T follicular helper cell (primary cell): ENCODE measurements around the gene STPG4.
"Not testable (repeated sequence)": the region's sequence is repeated elsewhere in the genome, so short reads cannot be mapped to it uniquely, and the experiment has no call there.

Source experiments
- DNase-seq: peaks from one replicate; pipeline ENCODE4 v3.0.0-alpha.2; 2020; ENCODE audit warnings: low read depth
- total RNA-seq, 2 experiments: gene quantifications; one replicate each; lab custom pipeline; 2026; lab: John Stamatoyannopoulos, UW

STPG4 gene, protein sequence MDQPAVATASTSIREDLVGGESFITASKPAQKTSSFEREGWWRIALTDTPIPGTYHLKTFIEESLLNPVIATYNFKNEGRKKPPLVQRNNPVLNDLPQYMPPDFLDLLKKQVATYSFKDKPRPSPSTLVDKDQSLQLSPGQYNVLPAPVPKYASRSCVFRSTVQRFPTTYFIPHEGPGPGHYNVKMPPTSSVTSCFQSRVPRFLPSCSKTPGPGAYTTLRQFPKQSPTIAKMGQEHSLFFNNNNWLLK
- total RNA-seq, result 0 to 0.18 reads per million in 2 experiments

DNA sequence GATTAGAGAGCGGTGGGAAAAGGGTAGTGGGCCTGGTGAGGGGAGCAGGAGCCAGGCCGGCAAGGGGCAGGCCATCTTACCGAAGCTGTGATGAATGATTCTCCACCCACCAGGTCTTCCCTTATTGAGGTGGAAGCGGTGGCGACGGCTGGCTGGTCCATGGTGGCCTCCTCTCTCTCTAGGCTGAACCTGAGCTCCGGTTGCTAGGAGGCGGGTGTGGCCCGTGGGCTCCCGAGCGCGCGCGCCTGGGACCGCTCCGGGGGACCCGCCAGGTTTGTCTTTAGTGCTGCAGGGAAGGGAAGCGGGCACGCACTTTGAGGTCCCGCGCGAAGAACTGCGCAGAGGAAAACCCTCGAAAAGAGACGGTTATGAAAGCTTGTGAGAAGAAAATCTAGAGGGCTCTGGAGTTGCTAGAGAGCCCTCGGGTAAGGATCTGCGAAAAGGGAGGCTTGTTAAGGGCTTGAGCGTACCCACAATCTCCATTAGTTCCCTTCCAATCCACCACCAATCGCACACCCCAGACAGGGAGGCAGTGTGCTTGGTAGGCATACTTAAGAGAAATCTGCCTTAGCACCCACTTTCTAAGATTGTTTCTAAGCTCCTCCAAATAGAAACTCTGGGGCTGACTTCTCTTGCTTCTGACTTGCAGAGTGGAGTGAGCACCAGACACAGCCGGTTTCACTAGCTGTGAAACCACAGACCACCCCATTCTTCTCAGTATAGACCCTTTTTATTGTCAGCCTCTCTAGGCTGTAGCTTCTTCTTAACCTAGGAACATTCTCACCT is at the start of gene STPG4:
Gene STPG4, minus strand, starts transcription at position 218 of the 786 bp plus-strand sequence. Its CDS starts 57 bp downstream, at position 161.
- DNase-seq, result no peak

DNA sequence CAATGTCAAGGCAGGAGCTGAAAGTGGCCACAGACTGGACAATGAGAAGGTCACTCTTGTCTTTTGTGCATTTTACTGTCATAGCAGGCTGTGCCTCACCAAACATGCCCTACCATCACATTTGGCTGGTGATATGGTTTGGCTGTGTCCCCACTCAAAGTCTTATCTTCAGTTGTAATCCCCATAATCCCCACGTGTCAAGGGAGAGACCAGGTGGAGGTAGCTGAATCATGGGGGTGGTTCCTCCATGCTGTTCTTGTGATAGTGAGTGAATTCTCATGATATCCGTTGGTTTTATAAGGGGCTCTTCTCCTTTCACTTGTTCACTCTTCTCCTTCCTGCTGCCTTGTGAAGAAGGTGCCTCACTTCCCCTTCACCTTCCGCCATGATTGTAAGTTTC is 49.6 kb upstream of the STPG4 start:
- DNase-seq, result no peak

DNA sequence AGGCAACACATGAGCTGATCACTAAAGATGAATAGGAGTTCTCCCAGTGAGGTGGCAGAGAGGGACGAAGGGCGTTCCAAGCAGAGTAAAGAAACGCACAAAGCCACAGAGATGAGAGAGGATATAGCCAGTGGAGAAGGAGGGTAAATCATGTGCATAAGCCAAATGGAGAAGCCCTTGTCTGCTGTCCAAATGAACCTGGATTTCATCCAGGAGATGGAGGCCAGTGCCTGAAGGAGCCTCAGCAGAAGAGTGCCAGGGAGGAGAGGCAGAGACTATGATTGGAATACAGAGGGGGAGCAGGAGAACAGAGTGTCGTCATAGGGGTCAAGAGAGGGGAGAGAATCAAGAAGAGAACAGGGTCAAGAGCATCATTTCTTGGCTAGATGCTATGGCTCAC is 48.9 kb upstream of the STPG4 start:
- DNase-seq, result no peak

DNA sequence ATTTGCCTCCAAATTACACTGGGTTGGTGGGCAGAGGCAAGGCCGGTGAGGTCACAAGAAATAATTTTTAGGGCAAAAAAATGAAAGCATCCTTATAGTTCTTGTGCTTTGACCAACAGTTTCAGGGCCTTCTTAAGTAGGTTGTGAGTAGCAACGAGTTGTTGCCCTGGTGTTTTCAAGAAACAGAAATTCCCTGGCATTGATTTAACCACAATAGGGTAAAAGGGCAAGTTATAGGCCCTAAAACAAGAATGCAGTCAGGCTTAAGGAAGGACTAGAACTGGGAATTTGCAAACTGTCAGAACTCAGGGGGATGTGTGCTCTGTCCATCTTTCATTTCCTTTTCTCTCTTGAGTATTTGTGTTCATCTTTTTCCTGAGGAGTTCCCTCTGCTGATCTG is 46.1 kb upstream of the STPG4 start:
- DNase-seq, result no peak

DNA sequence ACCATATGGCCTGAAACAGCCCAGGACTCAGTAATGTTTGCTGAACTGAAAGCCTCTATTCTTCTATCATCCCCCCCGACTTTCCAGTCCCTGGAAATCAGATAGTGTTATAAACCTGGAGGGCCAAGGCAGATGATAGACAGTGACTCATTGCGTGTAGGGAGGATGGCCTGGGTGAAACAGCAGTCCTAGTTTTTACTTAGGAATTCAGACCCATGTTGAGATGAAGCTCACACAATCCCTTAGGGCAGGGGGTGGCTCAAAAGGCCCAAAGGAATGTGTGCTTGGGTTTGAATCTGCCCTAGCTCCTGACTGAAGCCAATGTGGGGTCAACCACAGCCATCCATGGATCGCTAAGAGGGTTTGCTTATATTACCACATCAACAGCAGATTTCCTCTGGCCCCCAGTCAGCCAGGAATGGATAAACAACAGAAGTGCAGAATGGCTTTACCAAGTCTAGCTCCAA is 43.9 kb upstream of the STPG4 start:
- DNase-seq, result no peak

DNA sequence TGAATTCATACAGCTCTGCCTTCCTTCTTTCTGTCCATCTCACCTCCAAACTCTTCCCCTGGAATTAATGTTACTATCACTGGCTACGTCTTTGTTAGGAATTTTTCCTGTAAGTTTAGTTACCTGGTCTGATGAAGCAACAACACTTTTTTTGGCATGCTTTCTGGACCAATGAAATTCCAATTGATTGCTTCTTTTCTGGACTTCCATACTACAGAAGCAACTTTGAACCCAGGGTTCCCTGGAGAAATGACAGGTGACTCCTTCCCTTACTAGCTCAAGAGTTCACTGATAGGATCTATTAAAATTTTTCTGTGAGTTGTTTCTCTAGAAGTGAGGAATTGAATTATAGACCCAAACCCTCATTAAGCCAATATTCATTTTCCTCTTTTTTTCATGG is 41.4 kb upstream of the STPG4 start:
- DNase-seq, result no peak

DNA sequence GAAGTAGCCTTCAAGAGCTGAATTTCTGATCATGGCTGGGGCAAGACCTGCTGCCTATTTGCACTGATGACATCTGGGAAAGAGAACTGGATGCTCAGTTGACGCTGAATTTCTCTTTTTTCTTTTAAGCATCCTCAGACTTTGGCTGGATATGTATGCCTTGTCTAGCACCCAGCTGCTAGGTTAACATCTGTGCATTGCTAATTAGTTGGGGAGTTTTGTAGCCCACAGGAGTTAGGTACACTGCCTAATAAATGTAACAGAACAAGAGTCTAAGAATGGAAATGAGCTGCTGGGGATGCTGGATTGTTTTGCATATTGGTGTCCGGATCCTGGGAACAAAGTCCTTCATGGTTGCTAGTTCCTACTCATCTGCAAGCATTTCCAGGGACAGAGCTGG is 40.9 kb upstream of the STPG4 start:
- DNase-seq, result no peak

DNA sequence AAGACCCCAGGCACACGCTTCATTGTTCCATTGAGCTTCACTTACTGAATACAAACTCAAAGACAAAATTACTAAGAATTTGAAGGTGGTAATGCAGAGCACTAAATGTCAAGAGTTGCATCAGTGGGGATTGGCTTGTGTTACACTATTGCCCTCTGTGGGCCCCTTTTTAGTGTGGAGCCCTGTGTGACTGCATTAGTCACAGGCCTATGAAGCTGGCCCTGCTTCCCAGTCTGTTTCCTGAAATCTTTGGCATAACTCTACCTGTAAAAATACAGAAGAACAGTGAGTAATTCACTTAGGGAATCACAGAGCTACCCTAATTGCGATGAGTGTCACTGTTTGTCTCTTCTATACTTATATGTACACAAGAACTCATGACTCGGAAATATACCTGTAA is 40.0 kb upstream of the STPG4 start:
- DNase-seq, result no peak

DNA sequence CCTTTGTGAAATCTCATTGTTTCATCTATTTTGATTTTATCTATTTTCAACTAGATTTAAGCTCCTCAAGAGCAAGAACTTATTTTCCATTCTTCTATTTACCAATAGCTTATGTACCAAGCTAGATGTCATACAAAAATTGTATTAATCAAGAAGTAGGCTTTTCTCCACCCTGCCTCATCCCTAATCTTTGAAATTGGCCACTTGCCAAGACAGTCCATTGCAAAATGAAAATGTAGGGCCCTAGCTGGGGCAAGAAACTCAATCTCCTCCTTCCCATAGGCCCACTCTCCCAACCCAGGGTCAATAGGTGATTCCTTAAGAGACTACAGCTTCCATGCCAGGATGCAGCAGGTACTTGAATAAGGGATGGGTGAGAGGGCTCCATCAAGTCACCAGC is 39.3 kb upstream of the STPG4 start:
- DNase-seq, result no peak

DNA sequence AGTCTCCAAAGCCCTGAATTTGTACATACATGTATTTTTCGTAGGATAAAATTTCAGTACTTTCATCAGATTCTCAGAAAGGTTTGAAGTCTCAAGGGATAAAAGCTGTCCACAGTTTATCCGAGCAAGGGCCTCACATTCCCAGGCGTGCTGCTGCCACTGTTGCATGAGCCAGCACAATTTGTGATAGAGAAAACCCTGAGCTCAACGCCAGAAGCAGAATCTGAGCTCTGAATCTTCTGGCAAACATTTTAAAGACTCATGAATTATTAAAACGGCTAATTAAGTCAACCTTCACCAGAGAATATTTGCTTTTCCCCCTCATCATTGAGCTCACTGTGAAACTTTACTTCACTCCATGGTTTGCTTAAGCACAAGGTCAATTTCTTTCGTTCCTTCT is 38.5 kb upstream of the STPG4 start:
- no peak for DNase-seq

DNA sequence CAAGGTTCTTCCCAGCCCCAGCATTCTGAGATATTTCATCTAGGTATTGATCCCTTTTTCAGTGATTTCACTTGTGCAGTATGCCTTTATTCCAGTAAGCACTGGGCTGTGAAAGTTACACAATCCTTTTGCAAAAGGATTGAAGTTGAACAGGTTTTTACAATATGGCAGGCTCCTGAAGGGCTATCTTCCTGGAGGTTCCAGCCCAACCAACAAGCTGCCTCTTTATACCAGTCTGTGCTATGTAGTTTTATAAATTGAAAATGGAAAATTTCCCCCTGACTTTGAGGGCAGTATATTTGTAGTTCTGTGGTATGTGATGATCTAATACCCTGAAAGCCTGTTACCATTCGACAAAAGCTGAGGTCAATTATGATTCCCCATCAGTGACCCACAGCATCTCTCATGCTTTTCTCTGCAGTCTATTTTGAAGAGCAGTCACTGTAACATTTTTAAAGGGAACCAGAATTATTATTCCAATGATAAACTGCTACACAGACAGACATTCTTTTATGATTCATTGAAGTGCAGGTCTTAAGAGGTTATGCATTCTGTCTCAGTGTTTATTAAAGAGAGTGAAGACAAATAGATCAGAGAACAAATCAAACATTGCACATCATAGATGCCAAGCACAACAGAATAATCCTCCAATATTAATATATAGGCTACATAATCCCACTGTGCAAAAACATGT is 35.2 kb upstream of the STPG4 start:
- no peak for DNase-seq

DNA sequence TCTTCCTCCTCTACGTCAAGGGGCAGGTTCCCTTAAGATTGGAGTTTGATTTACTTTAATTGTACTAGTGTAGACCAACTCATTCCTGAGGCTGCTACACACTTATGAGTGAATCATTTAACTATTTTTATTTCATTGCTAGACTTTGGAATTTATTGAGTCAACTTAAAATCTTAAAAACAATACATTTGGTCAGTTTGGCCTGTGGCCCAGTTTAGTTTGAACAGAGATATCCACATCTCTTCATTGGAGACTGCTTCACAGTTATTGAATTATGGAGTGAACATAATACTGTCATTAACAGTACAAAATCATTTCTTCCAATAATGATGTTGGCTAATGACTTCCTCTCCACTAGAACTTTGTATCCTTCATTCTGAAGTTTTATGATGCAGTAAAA is 34.5 kb upstream of the STPG4 start:
- DNase-seq, result no peak

DNA sequence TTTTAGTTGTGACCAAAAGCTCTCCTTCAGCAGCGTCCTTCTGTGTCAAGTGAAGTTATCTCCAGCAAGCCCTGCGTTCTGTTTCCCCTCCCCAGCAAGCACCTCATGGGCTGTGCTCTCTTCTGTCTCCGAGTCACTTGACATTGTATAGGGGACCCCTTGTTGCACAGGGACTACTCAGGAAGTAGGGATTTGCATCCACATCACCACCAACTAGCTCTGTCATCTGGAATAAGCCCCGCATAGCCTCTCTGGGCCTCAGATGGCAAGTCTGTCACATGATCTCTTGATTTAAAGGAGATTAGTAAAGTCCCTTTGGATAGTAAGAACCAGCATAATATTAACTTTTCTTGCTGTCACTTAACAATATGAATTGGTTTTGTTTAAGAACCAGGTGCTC is 32.0 kb upstream of the STPG4 start:
- DNase-seq, result no peak

DNA sequence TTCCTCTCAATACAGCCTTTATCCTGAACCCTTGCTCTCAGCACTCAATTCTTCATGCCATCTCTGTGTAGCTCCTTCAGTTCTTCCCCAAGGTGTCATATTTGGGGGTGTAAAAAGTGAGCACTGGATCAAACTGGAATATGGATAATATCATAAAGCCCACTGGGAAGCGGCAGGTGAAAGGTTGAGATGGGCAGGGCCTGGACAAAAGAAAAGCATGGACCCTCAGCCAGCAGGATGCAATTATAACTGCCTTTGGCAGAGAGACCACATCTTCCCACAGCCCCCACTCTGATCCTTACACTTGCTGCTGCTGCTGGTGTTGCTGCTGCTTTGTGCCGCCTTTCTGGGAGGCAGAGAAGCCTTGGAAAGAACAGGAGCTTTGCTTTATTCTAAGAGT is 31.2 kb upstream of the STPG4 start:
- no peak for DNase-seq

DNA sequence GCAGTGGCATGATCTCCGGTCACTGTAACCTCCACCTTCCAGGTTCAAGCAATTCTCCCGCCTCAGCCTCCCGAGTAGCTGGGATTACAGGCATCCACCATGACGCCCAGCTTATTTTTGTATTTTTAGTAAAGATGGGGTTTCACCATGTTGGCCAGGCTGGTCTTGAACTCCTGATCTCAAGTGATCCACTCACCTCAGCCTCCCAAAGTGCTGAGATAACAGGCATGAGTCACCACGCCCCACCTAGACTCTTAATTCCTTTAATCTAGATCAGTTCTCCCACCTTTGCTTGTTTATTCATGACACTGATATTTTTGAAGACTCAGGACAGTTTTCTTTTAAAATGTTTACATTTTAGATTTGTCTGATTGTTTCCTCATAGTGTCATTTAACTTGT is 30.0 kb upstream of the STPG4 start:
- not testable (repeated sequence) for DNase-seq

DNA sequence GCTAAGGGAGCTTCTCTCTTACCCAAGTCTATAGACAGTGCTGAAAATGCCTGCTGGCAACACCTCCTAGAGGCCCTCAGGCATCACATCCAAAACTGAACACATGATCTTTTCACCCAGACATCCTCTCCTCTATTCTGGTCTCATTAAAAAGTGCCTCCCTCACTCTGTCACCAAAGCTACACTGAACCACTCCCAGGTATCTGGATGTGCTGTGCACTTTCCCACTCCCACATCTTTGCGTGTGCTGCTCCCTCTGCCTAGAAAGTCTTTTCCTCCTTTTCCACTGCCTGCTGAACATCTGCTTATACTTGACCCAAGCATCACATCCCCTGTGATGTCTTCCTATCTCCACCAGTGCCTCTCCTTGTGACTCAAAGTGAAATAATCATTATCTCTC is 26.1 kb upstream of the STPG4 start:
- DNase-seq, result no peak

DNA sequence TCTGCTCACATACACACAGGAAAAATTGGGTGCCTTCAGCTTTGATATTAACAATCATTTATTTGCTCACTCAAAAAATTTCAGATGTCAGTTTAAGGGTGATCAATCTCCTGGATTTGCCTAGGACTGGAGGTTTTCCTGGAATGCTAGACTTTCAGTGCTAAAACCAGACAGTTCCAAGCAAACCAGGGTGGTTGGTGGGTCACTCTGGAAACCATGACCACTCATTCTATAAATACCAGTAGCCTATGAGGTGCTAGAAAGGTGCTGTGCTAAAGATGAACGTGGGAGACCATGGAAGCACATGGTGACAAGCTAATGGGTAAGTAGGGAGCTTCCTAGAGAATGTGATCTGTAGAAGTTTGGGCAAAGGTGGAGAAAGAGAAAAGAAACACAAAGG is 25.4 kb upstream of the STPG4 start:
- no peak for DNase-seq

DNA sequence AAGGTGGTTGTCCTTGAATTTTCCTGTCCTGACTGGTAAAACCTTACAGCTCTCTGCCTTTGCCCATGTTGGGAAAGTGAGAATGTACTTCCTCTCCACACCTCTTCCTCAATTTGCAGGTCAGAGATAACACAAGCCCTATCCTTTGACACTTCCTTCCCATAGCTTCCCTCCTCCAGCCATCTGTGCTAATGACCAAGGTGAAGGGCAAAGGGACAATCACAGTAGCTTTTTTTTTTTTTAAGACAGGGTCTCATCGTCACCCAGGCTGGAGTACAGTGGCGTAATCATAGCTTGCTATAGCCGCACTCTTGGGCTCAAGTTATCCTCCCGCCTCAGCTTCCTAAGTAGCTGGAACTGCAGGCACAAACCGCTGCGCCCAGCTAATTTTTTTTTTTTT is 24.3 kb upstream of the STPG4 start:
- DNase-seq, result no peak

DNA sequence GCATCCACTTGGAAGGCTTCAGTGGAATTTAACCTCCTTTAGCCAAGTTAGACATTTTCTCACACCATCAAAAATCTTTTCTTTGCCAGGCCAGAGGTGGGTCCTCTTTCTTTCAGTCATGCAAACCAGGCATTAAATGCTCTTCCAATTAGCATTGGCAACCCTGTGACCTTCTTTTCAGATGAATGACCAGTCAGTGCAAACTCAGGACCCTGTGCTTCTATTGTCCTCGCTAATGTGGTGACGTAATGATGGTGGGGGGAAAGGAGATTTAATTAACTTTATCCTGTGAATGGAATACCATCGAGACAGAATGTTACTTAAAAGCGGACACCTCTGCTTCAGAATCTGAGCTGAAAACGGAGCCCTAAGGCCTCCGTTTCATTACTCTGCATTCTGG is 23.2 kb upstream of the STPG4 start:
- DNase-seq, result no peak

DNA sequence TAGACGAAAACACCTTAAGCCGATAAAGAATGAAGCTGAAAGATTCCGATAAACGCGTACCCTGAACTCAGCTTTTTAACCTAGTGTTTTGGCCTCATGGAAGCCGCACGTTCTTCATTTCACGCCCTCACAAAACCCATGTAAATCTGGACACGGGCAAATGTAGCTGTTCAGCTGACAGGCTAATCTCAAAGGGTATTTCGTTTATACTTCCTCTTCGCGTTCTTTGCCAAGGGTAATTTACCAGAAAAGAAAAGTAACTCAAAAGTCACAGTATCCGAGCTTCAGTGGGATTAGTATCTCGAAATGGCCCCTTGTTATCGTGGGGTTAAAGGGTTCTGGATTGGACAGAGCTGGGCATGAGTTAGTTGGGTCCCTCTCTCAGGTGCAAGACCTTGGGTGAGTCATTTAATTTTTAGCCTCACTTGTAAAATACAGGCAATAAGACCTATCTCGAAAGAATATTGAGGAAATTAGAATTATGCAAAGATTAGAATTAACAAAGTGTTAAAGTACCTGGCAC is 22.0 kb upstream of the STPG4 start:
- no peak for DNase-seq

DNA sequence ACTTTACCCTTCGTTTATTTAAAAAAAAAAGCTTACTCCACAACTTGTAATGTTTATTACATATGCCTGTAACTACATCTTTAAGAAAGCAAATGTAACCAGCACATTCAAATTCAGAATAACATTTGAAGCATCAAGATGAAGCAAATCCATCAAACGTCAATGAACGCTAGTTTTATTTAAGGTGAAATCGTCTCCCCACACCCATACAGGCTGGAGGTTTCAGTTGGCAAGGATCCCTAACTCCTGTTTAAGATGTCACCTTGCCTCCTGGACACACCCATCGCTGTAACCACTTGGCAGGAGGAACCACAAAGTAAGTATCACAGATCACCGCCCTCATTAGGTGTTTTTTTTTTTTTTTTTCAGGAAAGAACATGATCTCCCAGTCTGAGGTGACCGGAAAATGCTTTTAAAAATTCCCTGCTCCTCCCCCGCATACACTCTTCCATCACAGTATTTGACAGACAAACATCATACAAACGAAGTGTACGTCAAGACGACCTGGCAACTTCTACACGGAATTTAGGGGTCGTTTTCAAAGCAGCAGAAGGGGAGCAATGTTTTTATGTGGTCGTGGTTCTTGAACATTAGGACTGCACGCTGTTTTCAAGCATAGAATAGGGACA is 19.7 kb upstream of the STPG4 start:
- peak; percentile 27 for DNase-seq
